HG03095 (cell line): Measurements from ENCODE around the gene RAB4A.

Source experiments
- ATAC-seq: cut with Tn5 transposase; IDR thresholded peaks from one replicate; pipeline ENCODE4 v1.9.1; 2021; ENCODE audit warnings: moderate library complexity; ENCODE audit not compliant: unreplicated experiment

Gene RAB4A

DNA sequence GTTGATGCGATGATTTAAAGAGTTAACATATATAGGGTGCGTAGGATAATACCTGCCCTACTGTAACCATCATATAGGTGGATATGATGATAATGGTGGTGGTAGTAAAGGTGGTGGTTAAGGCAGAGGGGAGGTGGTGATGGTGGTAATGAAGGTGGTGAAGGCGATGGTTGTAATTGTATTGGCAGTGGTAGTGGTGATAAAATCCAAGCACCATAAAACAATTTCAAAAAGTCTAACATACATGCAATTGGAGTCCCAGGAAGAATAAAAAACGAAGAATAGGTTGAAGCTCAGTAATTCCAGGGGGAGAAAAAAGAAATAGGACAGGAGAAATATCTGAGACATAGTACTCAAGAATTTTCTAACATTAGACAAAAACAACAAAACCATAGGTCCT, 27.3 kb upstream of the RAB4A start:
- no peak for ATAC-seq

DNA sequence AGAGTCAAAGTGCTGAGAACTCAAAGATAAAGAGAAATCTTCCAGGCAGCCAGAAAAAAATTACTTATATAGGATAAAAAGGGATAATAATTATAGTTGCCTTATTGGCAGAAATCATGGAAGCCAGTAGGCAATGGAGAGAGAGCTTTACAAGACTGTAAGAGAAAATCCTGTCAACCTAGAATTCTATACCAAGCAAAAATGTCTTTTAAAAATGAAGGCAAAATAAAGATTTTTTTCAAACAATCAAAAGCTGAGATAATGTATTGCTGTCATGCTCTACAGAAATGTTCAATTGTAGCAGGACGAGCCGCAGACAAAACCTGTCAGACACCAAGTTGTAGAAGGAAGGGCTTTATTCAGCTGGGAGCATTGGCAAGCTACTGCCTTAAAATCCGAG, 26.8 kb upstream of the RAB4A start:
- ATAC-seq, result no peak

DNA sequence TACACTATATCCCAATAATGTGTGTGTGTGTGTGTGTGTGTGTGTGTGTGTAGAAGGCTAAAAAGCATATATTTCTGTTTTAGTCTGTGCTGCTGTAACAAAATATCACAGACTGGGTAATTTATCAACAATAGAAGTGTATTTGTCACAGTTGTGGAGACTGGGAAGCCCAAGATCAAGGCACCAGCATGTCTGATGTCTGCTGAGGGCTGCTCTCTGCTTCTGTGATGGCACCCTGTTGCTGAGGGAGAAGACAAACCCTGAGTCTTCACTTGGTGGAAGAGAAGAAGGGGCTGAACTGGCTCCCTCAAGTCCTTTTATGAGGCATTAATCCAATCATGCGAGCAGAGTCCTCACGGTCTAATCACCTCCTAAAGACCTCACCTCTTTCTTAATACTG, 23.0 kb upstream of the RAB4A start:
- no peak for ATAC-seq

DNA sequence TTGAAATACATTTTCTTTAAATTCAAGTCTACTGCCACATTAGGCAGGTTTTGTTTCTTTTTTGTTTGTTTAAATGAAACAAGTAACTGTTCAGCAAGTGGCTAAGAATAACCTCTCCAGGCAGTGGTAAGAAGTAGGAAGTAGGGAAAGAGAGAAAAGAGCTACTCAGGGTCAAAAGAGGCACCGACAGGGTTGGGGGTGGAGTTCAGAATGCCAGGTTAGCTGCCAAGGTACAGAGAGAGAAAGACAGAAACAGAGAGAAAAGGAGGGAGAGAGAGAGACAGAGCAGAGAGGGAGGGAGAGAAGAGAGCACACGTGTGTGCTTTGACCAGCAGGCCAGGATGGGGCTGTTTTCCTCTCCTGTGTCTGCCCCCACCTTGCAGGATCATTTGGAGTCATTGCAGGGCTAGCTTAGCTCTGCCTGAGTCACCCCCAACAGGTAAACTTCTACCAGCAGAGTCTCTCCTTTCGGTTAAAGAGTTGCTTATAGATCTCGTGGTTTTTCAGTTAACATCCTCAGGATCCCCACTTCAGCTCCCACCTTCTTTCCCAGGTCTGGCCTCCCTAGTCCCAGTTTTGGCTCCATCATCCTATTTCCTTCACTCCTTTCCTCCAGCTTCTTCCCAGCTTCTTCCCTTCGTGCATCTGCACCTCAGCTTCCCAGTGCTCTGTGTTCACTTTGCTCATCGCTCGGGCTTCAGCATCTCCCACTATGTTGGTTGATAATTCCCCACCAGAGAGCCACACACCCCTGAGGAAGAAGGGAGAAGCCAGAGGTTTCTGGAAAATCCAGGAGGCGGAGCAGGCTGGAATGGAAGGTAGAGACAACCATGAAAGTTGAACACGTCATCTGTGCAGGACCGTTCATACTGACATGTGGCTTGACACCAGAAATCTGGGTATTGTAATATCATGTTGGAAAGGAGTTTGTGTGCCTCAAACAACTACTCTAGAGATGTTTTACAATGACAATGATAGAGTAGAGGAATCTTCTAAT, 21.8 kb upstream of the RAB4A start:
- no peak for ATAC-seq

DNA sequence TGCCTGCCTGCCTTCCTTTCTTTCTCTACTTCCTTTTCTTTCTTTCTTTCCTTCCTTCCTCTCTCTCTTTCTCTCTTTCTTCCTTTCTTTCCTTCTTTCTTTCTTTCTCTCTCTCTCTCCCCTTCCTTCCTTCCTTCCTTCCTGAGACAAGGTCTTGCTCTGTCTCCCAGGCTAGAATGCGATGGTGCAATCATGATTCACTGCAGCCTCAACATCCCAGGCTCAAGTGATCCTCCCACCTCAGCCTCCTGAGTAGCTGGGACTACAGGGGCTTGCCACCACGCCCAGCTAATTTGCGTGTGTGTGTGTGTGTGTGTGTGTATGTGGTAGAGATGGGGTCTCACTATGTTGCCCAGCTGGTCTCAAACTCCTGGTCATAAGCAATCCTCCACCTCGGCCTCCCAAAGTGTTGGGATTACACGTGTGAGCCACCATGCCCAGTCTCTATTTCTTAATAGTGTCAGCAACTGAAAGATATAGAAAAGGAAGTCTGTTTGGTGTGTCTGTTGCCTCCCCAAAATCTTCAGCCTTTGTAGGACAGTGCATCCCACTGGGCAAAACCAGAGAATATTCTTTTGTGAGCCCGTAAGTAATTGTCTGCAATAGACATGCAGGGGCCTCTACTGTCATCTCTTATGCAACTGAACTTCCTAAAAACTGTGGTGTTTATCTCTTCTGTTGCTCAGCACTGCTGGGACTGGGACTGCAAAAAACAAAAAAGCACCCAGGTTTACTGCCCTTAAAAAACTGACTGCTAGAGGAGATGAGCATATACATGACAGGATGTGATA, 20.9 kb upstream of the RAB4A start:
- ATAC-seq, result no peak

DNA sequence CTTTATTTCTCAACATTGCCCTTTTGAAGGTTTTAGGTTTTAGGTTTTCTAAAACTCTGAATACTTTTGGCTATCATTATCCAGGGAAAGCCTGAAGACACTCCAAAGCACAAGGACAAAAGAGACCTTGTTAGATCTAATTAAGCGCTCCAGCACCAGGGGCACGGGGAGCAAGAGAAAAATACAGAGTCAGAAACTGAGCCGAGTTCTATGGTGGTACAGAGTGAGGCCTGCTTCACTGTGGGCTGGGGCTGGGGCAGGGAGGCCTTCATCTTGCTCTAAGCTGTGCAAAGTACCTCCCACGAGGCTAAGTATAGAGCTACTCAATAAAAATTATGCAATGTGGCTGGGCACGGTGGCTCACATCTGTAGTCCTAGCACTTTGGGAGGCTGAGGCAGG, 19.7 kb upstream of the RAB4A start:
- ATAC-seq, result no peak

DNA sequence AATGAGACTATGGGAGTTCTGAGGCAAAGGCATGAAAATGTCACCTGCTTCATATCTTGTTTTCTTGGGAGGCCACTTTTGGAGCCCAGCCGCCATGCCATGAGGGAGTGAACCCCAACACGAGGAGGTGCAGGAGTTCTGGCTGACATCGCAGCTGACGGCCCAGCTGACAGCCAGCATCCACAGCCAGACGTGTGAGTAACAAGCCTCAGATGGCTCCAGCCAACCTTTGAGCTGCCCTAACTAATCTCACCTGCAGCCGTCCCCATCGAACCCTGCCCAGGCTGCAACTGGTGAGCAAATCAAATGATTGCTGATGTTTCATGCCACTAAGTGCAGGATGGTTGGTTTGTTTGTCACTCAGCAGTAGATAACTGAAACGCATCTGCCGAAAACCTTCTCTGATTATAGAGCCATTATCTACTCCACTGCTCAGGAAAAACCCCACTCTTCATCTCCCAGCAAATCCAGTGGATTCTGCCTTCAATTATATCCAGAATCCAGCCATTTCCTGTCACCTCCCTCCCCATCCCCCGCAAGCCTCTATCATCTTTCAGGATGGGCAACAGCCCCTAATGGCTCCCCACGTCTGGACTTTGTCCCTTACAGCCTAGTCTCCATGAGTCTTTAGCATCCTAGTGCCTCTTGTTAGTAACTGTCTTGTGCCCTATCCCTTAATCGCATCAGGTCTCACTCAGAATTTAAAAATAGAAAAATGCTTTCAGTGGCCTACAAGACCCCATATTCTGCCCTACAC, 18.5 kb upstream of the RAB4A start:
- no peak for ATAC-seq

DNA sequence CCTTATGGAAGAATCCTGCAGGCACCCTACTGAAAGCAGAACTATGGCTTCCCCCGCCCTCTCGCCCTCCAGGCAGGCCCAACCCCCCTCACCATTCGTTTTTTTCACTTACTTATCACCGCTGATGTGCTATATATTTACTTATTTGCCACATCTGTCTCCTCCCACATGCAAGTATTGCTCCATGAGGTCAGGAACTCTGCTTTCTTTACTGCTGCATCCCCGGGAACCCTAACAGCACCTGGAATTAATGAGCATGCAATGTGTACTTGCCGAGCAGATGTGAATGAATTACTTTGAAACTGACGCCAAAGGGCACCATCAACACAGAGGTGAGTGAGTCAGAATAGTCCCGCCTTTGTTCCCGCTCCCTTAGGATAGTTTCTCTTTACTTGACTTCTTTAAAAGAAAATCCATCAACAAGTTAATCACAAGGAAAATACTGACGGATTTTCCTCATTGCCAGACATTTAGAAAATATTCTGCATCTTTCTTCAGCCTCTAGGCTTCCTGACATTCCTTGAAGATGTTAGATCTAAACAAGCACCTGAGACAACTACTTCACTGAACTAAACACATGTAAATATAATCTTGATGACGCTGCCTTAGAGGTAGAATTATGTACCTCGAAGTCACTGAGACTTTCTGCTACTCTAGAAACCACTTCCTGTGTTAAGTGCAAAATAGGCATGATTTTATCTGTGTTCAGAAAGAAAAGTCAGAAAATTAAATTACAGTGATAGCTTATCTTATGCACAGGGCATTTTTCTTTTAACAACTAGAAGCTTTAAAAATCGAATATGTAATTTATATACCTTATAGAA, 17.5 kb upstream of the RAB4A start:
- no peak for ATAC-seq

DNA sequence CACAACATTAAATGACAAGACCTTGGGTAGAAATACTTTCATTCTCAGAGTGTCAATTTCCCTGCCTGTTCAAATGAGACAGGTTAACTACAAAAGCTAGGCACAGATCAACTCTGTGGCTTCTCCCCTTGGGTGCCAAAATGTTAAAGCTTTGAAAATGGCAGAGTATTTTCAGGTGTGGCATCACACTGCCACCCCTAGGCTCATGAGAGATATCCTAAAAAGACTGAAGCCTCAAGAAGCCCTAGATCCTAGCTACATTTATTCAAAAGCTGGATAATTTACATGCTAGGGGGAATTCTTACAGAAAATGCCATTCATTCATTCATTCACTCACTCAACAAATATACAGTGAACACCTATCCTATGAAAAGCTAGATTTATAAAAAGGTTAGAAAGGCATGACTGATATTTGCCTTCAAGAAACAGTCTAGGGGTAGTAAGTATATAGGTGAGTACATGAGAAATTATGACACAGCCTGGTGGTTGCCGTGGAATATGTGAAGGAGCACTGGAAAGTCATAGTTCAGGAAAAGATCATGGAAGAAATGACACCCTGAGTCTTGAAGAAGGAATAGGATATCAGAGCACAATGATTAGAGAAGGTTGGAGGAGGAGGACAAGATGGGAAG, 15.9 kb upstream of the RAB4A start:
- ATAC-seq, result no peak

DNA sequence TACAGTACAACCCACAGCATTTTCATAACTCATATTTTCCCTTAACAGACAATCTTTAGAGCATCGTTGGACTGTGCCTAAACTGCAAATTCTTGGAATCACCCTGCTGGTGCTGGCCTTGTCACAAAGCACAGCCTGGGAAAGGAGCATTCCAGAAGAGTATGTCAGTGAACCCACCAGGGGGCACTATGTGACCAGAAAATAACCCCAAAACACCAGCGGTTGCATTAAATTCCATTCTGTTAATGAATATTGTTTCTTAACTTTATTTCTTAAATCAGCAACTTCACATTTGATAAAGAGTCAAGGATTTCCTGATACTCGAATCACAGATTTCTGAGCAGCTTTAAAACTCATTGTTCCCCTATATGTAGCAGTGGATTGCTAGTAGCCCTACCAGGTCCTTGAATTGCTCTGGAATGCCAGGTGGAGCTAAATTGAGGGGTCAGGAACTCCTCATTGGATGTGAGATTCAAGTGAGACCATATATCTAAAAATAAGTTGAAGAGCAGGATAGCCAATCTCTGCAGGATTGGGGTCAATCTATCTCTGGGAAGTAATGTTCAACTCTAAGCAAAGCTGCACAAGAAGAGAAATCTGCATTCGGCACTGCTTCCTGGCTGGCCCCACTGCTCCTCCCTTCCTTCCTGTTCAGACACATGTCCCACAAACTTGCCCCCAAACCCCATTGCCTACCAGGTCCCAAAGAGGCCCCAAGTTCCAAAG, 12.7 kb upstream of the RAB4A start:
- ATAC-seq, result no peak

DNA sequence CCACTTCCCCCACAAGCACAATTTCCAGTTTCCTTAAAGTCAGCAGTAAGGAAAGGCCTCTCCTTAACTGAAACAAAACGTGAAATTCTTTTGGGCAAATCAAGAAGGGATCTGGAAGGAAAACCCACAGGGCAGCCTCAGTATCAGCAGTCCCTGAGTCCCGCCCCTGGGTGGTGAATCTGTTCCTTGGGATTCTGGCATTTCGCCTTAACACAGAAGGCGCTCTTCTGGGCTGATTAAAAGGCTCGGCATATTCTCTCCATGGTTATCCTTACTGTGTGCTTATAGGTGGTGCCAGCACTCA, 12.2 kb upstream of the RAB4A start:
- no peak for ATAC-seq

DNA sequence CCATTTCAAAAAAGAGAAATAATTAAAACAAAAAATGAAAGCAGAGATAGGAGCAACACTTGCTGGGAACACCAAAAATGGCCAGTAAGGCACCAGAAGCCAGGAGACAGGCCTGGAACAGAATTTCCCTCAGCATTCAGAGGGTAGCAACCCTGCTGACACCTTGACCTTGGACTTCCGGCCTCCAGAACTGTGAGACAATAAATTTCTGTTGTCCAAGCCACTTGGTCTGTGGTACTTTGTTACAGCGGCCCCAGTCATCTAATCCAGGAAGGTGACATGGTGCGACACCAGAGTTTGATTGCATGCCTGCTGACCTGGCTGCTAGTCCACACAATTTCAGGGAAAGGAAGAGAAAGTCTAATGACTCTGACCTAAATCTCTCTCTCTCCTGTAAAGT, 10.6 kb upstream of the RAB4A start:
- no peak for ATAC-seq

DNA sequence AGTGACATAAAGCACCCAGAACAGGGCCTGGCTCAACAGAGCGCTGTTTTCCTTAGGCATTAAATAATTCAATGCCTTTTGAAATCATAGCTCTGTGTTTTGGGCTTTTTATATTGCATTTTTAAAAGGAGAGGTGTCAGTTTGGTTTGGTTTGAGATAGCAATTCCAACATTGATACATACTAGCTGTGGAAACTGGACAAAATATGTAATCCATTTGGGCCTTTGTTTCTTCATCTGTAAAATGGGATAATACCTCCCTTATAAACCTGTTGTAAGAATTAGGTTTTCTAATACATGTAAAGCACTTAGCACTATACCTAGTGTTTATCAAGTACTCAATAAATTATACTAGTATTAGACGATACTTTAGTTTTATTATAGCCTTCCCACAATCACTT, 8.7 kb upstream of the RAB4A start:
- no peak for ATAC-seq

DNA sequence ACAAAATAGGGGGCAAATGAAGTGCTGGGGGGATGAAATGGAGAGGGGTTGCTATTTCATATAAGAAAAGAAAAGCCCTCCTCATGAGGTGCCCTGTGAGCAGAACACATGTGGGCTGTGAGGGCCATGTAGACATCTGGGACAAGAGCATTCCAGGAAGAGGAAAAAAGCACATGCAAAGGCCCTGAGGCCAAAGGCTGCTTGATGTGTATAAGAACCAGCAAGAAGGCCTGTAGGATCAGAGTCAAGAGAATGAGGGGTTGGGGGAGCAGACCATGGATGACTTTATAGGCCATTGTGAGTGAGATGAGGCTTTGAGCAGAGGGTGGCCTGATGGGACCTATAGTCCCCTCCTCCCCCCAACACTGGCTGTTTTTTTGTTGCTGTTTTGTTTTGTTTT, 7.7 kb upstream of the RAB4A start:
- ATAC-seq, result no peak

DNA sequence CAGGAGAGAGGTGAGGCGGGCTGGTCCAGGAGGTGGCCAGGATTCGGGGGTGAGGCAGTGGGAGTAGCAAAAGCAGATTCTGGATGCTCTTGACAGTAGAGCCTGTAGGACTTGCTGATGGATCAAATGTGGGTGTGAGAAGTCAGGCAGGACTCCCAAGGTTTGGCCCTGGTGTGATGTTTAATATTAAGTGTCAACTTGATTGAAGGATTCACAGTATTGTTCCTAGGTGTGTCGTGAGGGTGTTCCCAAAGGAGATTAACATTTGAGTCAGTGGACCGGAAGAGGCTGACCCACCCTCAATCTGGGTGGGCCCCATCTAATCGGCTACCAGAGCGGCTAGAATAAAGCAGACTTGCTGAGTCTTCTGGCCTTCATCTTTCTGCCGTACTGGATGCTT, 6.8 kb upstream of the RAB4A start:
- no peak for ATAC-seq

DNA sequence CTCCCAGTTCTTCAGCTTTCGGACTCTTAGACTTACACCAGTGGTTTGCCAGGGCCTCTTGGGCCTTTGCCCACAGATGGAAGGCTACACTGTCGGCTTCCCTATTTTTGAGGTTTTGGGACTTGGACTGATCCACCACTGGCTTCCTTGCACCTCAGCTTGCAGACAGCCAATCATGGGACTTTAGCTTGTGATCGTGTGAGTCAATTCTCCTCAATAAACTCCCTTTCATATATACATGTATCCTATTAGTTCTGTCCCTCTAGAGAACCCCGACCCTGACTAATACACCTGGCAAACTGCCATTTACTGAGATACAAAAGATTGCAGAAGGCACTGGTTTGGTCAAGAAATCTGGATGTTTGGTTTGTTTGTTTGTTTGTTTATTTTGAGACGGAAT, 6.4 kb upstream of the RAB4A start:
- ATAC-seq, result no peak

DNA sequence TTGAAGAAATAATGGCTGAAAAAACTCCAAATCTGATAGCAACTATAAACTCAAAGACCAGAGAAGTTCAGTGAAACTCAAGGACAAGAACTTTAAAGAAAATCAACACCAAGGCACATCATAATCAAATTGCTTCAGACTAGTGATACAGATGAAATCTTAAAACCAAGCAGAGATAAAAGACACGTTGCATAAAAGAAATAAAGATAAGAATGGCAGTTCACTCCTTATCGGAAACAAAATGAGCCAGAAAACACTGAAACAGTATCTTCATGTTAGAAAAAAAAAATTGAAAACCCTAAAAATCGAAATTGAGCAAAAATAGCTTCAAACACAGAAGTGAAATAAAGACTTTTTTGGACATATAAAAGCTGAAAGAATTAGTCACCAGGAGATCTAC, 4.6 kb upstream of the RAB4A start:
- ATAC-seq, result no peak

DNA sequence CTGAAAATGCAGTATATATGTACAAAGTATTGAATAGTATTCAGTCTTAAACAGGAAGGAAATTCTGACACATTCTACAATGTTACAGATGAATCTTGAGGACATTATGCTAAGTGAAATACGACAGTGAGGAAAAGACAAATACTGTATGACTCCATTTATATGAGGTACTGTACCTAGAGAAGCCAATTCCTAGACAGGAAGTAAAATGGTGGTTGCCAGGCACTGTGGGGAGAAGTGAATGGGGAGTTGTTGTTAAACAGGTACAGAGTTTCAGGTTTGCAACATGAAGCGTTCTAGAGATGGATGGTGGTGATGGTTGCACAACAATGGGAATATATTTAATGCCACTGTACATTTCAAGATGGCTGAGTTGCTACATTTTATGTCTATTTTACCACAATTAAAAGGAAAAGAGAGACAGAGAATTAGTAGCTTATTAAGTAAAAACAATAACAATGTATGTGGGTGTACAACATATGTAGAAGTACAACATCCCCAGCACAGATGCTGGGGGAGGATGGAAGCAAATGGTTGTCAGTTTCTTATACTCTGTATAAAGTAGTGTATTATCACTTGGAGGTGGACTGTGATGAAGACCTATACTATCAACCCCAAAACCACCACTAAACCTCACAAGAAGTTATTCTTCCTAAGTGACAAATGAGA, 3.9 kb upstream of the RAB4A start:
- ATAC-seq, result no peak

DNA sequence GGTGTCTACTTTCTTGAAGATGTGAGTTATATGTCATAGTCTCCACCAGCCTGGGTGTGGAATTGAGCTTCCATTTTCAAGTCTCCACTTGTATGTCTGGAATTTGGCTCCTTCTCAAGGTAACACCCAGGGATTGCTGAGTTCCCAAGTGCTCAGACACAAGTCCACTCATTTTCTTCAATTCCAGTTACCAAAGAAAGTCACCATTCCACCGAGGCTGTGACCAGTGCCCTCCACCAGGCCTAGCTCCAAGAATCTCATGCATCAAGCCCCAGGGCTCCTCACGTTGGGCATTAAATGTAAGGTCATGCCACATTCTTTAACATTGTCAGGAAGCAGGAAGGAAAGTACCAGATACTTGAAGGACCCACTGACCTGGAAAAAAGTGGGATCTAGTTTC, 2.4 kb upstream of the RAB4A start:
- no peak for ATAC-seq
